ENCODE results near the gene PPIP5K2.
"Not testable (repeated sequence)": the region's sequence is repeated elsewhere in the genome, so short reads cannot be mapped to it uniquely, and the experiment has no call there.

PPIP5K2 gene

DNA sequence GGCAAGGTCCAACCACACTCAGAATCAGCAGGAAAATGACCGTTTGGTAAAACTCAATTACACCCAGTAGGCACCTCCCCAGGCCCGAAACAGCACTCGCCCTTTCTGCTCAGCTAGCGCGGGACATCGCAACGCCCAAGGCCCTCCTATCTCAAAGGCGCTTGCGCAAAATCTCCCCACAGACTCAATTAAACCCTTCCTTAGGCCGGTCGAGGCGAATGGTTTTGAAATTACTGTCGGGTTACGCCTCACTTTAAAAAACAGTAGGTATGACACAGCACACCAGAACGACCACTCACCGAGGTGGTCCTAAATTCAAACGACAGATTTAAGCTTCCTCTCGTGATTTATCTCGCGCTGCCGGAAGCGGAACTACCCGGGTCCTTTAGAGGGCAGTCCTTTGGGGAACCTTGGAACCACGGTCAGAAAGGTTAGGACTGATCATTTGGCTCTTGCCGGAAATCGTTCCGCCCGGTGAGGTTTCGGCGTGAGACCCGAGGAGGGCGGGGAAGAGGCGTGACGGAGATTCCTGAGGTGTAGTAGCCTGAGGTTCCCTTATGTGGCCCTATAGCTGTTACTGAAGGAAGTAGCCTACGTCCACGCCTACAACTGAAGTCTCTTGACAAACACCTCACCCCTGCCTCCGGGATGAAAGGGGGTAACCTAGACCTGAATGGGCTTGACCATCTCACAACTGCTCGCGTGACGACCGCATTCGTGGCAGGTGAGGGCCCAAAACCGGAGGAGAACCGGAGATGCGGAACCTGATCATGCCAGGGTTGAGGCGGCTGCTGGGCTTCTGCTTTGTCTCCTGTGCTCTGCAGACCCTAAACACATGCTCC, at the start of gene PPIP5K2, which contains the start of gene GIN1:
Gene PPIP5K2 (plus strand): TSS at position 537 of the 842 bp plus-strand sequence. CDS start 9,289 bp downstream, outside the sequence.
Gene GIN1 (minus strand): TSS at position 374 of the 842 bp plus-strand sequence. CDS start 11,431 bp downstream, outside the sequence.
- peak; percentile 98 for DNase-seq

GRCh38 chr5:103073500-103073899, 46.6 kb upstream of the PPIP5K2 start:
- not testable (repeated sequence) for DNase-seq

- DNase-seq, result no peak
These were observed 44.7 kb upstream of the PPIP5K2 start for GRCh38 chr5:103075442-103075841.

DNA sequence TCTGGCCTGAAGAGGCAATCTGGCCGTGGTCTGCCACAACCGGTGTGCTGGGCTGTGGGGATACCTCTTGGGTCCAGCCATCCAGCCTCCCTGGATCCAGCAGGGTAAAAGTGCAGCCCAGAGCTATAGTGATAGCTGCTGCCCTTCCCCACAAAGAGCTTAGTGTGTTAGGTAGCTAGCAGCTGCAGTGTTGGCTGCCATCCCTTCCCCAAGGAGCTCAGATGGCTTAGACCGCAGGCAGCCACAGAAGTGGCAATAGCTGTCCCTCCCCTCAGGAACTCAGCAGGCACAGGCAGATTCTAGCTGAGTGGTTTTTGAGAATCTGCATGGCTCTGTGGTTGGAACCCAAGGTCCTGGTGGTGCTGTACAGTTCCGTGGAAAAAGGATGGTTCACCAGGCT, 40.3 kb upstream of the PPIP5K2 start:
- DNase-seq, result no peak

GRCh38 chr5:103086547-103086946, 33.6 kb upstream of the PPIP5K2 start:
- DNase-seq, result no peak

- no peak for DNase-seq
These were observed 30.8 kb upstream of the PPIP5K2 start for GRCh38 chr5:103089272-103089671.

DNA sequence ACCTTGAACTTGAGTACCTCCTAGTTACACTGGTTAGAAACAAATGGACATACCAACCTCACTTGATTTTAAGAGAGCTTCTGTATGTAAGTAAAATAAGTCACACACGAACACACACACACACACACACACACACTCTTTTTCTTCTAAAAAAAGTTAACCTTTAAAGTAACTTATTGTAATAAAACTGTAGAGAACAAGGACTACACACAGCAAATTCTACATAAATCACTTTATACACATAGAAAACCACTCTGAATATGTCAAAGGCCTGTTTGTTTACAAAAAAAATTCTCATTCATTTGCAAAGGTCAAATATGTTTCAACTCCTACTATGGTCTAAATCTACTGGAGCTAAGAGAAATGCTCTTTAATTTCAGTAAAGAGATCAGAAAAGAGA, 29.3 kb upstream of the PPIP5K2 start:
- DNase-seq, result no peak

DNA sequence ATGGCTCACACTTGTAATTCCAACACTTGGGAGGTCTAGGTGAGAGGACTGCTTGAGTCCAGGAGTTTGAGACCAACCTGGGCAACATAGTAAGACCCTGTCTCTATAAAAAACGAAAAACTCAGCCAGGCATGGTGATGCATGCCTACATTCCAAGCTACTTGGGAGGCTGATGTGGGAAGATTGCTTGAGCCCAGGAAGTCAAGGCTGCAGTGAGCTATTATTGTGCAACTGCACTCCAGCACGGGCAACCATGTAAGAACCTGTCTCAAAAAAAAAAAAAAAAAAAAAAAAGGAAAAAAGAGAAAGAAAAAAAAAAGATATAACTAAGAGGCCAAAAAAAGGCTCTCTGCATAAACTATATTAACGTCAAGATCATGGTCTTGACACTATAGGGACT, 27.4 kb upstream of the PPIP5K2 start:
- DNase-seq, result no peak

DNA sequence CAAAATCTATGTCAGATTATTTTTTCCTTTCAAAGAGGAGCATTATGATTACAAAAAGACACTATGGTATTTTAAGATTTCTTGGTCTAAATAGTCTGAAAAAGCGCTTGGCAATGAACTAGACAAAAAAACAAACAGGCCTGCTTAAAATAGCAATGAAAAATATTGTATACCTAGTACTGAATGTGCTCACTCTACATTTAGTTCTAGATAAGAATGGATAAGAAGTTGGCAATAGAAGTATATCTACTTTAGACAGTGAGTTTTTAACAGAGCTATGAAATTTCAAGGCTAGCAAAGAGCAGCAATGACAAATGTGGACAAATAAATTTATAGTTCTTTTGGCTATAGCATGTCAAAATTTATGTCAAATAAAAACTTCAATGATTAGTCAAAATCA, 26.4 kb upstream of the PPIP5K2 start:
- DNase-seq, result no peak

- no peak for DNase-seq
These were observed 25.4 kb upstream of the PPIP5K2 start for GRCh38 chr5:103094737-103095136.

DNA sequence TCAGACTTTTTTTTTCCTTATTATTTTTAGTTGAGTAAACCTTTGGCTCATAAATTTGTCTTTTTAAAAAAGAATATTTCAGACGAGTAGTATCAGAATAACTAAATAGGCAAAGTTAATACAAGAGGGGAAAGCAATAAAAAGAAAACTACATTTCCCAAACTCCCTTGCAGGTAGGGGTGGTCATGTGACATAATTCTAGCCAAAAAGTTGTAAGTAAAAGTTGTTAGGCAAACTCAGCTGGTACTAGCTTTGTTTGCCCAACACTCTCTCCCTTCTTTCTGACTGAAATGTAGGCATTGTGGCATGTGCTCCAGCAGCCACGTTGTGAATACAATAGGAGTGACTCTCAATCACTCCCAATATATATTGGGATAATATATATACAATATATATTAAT, 21.1 kb upstream of the PPIP5K2 start:
- no peak for DNase-seq

GRCh38 chr5:103101079-103101750, 18.9 kb upstream of the PPIP5K2 start:
- no peak for DNase-seq

- DNase-seq, result no peak
These were observed 17.9 kb upstream of the PPIP5K2 start for GRCh38 chr5:103102234-103102633.

- no peak for DNase-seq
These were observed 12.0 kb upstream of the PPIP5K2 start for GRCh38 chr5:103108086-103108485.

- no peak for DNase-seq
These were observed 10.8 kb upstream of the PPIP5K2 start for GRCh38 chr5:103109277-103109676.

DNA sequence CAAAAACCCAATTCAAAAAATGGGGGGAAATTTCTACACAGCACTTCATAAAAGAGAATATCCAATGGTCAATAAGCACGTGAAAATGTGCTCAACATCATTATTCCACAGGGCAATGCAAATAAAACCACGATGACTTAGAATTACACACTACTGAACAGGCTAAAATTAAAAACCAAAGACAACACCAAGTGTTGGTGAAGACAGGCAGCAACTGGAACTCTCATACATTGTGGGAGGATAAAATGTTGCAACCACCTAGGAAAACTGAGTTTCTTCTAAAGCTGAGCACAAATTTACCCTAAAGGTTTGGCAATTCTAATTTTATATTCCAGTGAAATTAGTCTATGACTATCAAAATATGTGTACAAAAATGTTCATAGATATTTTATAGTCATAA, 9.7 kb upstream of the PPIP5K2 start:
- DNase-seq, result no peak

- DNase-seq, result no peak
These were observed 8.6 kb upstream of the PPIP5K2 start for GRCh38 chr5:103111468-103111867.

DNA sequence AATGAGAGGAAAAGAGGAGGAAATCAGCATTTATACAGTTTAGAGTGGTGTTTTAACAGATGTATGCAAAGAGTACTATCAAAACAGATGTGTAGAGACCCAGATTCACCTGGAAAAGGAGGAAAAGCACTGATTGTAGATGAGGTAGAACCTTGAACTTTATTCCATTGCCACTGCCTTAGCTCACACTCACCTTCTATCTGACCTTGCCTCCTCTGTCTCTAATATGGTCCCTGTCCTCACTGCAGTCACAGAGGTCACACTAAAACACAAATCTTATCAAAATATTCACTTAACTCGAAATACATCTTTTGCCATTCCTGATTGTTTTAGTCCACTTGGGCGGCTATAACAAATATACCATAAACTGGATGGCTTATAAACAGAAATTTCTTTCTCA, 7.2 kb upstream of the PPIP5K2 start:
- no peak for DNase-seq

DNA sequence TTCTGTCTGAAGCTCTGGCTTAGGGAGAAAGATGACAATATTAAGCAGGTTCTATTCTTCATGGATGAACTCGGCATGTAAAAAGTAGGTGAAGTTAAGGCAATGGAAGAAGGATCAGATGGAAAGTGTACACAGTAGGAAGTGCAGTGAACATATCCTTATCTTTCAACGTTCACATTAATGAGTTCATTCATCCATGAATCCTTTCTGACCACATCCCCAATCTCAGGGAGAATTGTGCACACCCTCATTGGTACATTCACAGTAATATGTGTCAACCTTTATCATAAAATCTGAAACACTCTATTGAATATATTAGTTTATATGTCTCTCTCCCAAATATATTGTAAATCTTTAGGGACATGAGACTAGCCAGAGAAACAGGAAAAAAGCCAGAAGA, 5.7 kb upstream of the PPIP5K2 start:
- DNase-seq, result no peak

- DNase-seq, result no peak
These were observed 2.6 kb upstream of the PPIP5K2 start for GRCh38 chr5:103117471-103117991.

- peak; percentile 23 for DNase-seq
These were observed 884 bp upstream of the PPIP5K2 start for GRCh38 chr5:103119070-103119764.

DNA sequence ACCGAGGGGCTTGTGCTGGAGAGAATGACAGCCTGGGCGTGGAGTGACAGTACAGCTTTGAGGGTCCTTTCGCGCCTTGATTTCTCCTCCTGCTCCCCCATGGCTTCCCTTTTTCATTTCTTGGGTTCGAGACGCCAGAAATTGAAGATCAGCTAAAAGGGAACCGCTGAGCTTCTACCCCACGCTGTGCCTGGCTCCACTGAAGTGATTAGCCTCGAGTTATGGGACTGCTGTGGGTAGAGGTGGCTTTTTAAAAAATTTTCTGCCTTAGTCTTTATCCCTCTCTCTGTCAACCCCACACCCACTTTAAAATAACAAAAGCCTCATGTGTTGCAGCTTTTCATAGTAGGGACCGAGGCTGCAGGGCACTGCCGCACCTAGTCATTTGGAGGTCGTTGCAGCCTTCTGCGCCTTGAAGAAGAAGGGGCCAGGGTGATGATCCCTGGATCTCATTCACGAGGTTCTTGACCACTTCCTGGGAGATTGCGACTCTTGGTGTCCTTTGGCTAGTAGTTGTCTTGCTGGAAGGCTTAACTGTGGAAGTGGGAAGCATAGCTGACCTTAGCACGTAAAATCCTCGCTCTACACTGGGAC, 603 bp downstream of the PPIP5K2 start:
- DNase-seq, result peak; percentile 31

- DNase-seq, result no peak
These were observed 2.1 kb downstream of the PPIP5K2 start for GRCh38 chr5:103122242-103122641.
